HG03521 (cell line): Measurements from ENCODE around the gene ZNF512B.
"Not testable (repeated sequence)": the region's sequence is repeated elsewhere in the genome, so short reads cannot be mapped to it uniquely, and the experiment has no call there.

Experiments used
- ATAC-seq: cut with Tn5 transposase; IDR thresholded peaks from one replicate; pipeline ENCODE4 v1.9.1; 2021; ENCODE audit warnings: mild to moderate bottlenecking, moderate library complexity; ENCODE audit not compliant: unreplicated experiment

ZNF512B gene

GRCh38 chr20:63978319-63979228 lies 8.8 kb upstream of the ZNF512B start:
- ATAC-seq, result peak; percentile 27

- ATAC-seq, result no peak
Observed at GRCh38 chr20:63977739-63978276, 8.1 kb upstream of the ZNF512B start.

- no peak for ATAC-seq
Observed at GRCh38 chr20:63976980-63977738, 7.4 kb upstream of the ZNF512B start.

- ATAC-seq, result not testable (repeated sequence)
Observed at GRCh38 chr20:63976511-63976910, 6.8 kb upstream of the ZNF512B start.

- no peak for ATAC-seq
Observed at GRCh38 chr20:63974402-63975200, 4.9 kb upstream of the ZNF512B start.

GRCh38 chr20:63973636-63974401 lies 4.1 kb upstream of the ZNF512B start:
- ATAC-seq, result peak; percentile 35

GRCh38 chr20:63973160-63973479 lies 3.4 kb upstream of the ZNF512B start:
- no peak for ATAC-seq

- ATAC-seq, result no peak
Observed at GRCh38 chr20:63972312-63973159, 2.8 kb upstream of the ZNF512B start.

GRCh38 chr20:63971960-63972311 lies 2.2 kb upstream of the ZNF512B start:
- not testable (repeated sequence) for ATAC-seq

- no peak for ATAC-seq
Observed at GRCh38 chr20:63970714-63971431, 1.1 kb upstream of the ZNF512B start.

- ATAC-seq, result no peak
Observed at GRCh38 chr20:63968928-63969760, 586 bp downstream of the ZNF512B start.

- no peak for ATAC-seq
Observed at GRCh38 chr20:63968136-63968927, 1.4 kb downstream of the ZNF512B start.

- ATAC-seq, result no peak
Observed at GRCh38 chr20:63967330-63968135, 2.2 kb downstream of the ZNF512B start.

- ATAC-seq, result no peak
Observed at GRCh38 chr20:63966944-63967322, 2.8 kb downstream of the ZNF512B start.

GRCh38 chr20:63966172-63966943 lies 3.4 kb downstream of the ZNF512B start:
- ATAC-seq, result no peak

- no peak for ATAC-seq
Observed at GRCh38 chr20:63964412-63964811, 5.3 kb downstream of the ZNF512B start.
